ENCODE measurements around the gene ADGRB3.

Gene ADGRB3

DNA sequence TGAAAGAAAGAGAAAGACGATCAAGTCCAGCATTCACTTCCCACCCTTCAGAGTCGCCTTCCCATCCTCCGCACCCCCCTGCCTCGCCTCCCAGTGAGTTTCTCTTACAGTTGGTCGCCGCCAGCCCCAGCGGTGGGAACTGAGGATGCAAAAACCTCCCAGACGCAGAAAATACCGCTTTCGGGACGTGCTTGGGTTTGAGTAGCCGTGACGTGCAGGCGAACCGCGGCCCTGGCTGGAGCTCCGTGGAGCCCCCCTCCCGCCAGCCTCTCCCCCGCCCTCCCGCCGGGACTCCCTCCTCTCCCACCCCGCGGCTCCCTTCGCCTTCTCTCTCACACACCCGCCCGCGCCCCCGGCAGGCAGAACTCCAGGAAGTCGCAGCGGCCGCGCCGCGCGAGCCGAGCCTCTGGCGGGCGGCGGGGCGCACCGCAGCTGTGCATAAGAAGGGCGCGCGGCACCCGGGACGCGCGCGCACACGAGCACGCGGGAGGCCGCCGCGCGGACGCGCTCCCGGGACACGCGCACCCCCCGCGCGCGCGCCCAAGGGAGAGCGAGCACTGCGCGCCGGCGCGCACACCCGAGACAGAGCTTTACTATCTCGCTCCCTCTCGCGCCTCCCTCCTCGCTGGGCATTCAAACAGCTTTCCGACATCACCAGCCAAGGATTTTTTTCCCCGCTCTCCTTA lies at the start of gene ADGRB3:
Gene ADGRB3 (plus strand): TSS at position 557 of the 686 bp plus-strand sequence. CDS start 3,394 bp downstream, outside the sequence.
- peak; percentile 10 to 15 for DNase-seq (ENCODE audit: low read depth in 2 of 2)

DNA sequence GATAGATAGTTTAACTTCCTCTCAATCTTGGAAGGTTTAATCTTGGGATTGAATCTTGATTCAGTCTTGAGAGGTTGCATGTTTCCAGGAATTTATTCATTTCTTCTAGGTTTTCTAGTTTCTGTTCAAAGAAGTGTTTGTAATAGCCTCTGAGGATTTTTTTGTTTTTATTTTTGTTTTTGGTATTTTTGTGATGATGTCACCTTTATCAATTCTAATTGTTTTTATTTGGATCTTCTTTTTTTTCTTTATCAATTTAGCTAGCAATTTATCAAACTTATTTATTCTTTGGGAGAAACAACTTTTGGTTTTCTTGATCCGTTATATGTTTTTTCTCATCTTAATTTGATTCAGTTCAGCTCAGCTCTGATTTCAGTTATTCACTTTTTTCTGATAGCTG lies 41.5 kb upstream of the ADGRB3 start:
- no peak for DNase-seq (ENCODE audit: low read depth in 2 of 2)

DNA sequence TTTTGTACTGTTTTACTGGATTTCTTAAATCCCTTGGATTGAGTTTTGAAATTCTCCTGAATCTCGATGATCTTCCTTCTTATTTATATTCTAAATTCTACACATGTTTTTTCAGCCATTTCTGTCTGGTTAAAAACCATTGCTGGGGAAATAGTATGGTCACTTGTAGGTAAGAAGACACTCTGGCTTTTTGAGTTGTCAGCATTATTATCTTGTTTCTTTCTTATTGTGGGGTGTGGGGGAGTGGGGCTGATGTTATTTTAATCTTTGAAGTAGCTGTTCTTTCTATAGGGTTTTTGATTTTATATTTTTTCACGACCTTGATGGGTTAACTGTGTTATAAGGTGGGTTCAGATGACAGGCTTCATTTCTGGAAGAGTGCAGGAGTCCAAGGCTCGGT lies 37.4 kb upstream of the ADGRB3 start:
- no peak for DNase-seq (ENCODE audit: low read depth in 2 of 2)

DNA sequence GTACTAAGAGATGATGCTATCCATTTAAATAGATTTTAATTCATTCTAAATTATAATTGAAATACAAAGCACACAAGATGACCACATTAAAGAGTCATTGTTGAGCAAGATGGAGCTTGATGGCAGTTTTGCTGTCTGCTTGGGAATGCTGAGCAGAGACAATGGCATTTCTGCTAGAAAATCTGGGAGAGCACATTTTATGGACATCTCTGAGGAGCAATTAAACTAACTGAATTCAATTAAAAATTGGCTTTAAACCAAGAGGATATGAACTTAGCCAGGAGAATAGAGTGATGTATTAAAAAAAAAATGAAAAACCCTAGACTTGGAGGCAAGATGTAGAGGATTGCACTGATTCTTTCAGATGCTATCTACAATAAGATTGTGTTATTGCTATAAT lies 19.1 kb upstream of the ADGRB3 start:
- no peak for DNase-seq (ENCODE audit: low read depth in 2 of 2)

DNA sequence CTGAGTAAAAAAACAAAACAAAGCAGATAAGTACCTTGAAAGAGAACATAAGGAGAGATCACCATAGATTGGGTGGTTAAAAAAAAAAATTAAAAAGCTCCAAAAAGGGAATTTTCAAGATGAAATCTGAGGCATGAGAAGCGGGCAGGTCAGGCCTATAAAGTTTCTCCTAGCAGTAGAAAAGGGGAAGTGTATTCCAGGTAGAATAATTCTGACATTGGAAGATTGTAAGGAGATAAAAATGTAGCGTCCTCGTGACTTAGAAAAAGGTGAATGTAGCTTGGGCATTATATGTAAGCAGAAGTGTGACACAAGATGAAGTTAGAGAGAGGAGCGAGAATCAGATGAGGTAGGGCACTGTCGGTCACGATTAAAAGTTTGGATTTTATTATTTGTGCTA lies 9.1 kb upstream of the ADGRB3 start:
- no peak for DNase-seq (ENCODE audit: low read depth in 2 of 2)

DNA sequence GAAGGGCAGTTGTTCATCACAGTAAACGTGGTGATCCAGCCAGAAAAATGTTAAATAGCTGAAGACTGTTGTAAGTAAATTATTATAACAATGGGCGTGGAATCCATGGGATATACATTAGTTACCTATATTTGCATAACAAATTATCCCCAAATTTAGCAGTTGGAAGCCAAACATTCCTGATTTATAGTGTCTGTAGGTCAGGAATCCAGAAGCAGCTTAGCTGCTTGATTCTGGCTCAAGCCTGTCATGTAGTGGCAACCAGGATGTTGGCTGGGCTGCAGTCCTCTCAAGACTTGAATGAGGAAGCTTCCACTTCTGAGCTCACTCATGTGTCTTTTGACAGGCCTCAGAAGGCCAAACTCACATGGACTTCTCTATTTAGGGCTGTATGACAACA lies 6.9 kb upstream of the ADGRB3 start:
- no peak for DNase-seq (ENCODE audit: low read depth in 2 of 2)

DNA sequence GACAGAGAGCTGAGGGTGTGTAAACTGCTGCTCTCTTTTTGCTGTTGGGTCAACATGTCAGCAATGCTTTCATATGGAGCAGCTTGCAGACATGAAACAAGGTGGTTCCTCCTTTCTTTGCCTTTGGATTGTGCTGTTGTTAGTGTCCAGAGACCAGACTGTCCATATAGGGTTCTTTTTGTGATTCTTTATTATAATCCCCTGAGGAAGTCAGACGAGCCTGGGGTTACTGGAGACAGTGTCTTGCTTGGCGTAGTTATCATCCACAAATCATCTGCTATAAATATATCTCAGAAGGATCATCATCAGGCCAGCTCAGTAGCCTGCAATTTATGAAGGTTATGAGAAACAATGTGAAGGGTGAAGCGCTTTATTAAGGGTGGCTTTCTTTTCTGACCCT lies 2.3 kb upstream of the ADGRB3 start:
- DNase-seq (ENCODE audit: low read depth in 2 of 2): no peak

DNA sequence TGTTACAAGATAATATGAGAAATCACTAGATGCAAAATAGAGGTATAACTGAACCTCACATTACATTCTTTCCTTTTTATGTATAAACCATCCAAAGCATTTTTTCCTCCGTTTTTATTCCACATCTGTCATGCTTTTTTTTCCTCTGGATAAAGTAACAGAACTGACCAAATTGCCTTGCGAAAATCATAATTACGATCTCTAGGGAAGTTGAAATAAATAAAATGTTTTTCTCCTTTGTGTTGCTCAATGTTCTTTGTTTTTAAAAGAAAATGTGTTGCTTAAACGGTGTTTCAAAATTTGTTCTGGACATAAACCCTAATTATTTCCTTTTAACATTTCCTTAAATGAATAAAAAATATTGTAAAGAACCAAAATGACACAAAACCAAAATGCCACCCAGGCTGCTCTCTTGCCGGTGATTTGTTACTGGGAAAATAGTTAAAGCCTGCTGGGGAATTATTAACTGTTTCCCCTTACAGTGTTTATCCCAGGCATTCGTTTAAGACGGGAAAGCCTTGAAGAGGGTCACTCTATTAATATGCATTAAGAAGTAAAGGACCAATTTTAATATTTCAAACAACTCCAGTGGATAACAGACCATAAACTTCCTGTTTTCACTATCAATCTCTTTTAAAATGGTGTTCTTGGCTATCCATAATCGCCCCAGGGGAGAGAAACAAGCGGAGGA lies 1.7 kb upstream of the ADGRB3 start:
- no peak for DNase-seq (ENCODE audit: low read depth in 2 of 2)

DNA sequence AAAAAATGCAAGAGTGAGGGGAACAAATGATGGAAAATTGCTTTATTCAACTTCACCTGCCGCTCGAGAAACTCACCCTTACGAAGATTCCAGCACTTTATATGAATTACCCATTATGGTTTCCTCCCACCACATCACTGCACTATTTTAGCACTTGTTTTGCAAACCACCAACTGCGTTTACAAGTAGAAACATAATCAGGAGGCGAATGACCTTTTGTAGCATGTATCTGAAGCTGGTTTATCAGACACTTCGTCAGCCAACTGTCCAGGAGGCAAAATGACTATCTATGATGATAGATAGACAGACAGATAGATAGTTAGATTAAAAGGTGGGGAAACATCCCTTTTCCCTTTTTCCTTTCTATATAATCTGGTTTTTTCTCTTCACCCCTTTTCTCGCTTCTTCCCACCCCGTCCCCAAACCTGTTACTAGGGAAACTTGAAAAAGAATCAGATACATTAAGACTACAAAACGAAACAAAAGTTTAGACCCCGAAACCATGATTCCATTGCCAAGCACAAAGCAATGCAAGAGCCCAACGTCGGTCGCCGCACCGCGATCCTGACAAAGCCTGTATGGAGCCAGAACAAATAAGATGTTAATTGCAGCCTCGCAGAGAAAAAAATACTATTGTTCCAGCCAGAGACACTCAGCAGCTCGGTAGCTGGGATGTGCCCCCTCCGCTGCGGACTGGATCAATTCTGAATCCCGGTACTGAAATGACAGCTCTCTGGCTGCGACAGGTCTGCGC lies 933 bp upstream of the ADGRB3 start:
- DNase-seq (ENCODE audit: low read depth in 2 of 2): no peak

DNA sequence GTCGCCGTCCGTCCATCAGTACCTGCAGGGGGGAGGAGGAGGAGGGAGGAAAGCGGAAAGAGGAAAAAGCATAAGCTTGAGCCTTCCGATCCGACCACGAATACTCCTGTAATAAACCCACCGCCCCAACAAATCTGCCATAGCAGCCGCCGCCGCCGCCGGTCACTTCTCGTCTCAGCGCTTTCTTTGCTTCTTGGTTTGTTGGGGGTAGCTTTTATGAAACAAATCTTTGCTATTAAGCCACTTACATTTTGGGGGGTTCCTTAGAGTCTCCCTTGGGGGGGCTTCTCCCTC lies 277 bp downstream of the ADGRB3 start:
- no peak for DNase-seq (ENCODE audit: low read depth in 2 of 2)

DNA sequence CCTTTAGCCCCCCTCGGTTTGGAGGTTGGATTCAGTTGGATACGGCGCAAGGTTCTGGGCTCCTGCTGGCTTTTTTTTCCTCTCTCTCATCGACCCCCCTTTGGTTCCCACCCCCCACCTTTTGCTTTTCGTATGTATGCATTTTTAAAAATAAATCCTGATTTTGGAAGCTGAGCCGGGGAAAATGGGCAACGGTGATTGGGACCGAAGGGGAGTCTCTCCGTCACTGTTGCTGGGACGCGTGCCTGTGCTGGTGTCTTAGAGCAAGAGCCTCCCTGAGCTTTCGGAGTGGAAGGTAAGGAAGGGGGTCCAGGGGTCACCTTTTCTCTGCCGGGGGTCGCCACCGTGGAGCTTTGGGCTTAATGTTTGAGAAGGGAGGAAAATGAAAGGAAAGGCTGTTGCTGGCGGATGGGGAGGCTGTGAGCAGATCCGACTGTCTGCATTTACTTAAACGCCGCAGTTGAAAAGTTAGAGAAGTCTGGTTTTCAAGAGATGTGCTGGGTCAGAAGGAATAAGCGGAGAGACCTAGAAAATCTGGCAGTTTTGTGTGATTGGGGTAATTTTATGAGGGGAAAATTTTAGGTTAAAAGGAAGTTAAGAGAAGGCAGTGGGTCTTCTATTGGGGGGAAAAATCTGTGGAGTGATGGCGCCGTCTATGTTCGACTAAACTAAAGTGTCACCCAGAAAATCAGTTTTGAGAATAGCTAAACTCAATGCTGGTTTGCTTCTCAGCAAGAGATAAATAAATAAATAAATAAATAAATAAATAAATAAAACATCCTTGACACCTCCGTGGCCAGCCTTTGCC lies 828 bp downstream of the ADGRB3 start:
- DNase-seq (ENCODE audit: low read depth in 2 of 2): no peak

DNA sequence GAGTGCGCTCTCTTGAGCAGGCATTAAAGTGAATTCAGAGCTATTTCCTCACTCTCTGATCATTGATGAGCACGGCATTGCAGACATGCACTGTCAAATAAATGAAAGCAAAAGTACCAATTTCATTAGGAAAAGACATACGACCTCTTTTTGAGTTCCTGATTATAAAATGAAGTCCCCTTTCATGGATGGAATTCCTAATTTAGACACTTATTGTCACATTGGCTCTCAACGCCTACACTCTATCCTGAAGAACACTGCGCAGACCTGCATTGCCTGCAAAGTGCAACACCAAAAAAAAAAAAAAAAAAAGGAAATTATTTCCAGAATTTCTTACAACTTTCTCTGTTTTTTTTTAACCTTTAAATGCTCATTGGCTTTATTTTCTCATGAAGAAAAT lies 1.6 kb downstream of the ADGRB3 start:
- DNase-seq (ENCODE audit: low read depth in 2 of 2): no peak

DNA sequence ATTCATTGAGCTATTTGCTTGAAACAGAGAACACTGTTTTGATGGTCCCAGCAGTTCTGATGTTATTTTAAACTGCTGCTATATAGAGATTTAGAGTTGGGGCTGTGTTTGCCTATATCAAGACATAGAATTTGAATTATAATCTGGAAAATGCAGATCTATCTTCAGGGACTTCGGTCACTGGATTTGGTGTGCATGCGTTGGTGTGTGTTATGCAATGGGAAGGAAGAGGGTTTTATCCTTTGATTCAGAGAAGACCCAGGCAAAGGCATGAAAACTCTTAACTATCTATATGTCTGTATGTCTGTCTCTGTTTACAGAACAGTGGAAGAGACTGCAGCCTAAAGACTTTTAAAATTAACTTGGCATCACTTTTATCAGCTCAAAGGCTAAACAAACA lies 2.0 kb downstream of the ADGRB3 start:
- no peak for DNase-seq (ENCODE audit: low read depth in 2 of 2)

DNA sequence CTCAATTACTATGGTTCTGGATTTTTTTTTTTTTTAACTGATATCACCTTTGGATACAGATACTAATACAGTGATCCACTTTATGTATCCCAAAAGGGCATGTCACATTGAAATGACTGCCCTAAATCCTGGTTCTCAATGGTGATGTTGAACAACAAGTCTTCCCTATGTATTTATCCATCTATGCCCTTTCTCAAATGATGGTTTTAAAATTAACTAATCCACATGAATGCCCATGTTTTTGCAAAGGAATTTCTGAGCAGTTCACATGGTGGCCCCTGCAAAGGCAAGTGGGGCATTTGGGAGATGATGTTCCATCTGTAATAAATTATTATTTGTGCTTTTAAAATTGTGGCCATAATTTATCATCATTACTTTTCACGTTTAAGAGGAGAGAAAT lies 2.7 kb downstream of the ADGRB3 start:
- no peak for DNase-seq (ENCODE audit: low read depth in 2 of 2)

DNA sequence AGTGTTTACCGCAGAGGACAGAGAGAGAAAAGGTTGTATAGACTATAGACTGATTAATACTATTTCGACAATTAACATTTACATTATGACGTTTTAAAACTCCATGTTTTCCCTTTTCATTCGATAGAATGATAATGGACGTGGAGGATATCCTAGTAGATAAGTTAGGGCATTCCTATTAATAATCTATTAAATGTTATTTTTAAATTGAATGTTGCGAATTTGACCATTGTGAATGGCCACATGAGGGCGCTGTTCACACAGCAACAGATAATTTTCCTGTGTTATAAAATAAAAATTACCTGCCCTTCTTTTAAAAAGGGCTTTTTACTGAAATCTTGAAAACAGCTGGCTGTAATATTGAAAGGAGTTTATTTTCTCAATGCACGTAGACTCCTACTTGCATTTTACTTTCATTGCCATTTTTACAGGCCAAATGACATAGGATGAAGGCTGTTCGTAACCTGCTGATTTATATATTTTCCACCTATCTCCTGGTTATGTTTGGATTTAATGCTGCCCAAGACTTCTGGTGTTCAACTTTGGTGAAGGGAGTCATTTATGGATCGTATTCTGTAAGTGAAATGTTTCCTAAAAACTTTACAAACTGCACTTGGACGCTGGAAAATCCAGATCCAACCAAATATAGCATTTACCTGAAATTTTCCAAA lies 3.3 kb downstream of the ADGRB3 start:
- DNase-seq (ENCODE audit: low read depth in 2 of 2): no peak

DNA sequence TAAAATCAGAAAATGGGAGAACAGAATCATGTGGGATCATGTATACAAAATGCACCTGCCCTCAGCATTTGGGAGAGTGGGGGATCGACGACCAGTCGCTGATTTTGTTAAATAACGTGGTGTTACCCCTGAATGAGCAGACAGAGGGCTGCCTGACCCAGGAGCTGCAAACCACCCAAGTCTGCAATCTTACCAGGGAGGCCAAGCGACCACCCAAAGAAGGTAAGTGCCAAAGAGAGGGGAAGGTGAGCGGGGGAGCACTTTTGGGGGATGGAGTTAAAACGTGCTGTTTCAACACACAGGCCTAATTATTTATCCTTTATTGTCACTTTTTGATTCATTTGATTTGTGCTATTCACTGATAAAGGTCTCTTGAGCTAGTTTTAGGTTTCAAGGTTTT lies 4.1 kb downstream of the ADGRB3 start:
- no peak for DNase-seq (ENCODE audit: low read depth in 2 of 2)

DNA sequence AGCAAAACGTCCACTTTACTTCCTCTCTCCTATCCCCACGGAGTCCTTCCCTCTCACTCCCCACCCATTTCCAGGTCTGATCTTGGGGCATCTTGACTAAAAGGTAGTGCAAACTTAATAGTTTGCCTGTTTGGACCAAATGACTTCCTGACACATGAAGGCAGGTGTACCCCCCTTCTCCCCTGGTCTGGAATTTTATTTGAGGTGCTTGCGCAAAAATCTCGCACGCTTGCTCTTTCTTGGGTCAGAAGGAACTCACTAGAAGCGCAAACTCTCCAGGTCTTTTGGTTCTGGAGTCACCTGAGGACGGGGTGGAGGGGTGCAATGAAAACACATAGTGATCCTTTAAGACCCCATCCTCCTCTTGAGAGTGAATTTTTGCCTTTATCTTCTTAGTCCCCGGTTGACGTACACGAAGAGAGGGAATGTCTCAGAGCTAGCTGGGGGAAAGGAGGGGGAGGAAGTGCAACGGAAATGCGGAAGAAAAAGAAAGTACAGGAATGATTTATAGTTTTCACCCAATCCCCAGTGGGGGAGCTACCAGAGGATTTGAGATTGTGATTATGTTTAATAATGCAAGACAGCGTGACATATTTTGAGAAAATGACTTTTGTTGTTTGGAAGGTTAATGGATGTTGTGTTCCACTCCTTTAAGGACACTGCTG lies 4.9 kb downstream of the ADGRB3 start:
- no peak for DNase-seq (ENCODE audit: low read depth in 2 of 2)

DNA sequence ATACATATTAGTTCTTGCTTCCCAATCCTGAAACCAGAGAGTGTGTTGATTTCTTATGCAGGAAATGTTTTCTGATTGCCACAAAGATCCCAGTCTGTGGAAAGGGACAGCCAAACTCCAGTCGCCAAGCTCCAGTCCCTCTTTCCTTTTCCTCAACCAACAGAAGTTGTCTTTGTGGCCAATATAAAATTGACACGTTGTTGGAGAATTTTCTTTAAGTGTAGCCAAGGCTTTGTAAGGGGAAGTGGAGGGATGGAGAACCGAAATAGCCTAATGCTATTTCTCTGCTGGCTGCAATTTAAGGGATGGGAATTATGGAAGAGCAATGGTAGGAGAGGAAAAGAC lies 5.4 kb downstream of the ADGRB3 start:
- no peak for DNase-seq (ENCODE audit: low read depth in 2 of 2)

DNA sequence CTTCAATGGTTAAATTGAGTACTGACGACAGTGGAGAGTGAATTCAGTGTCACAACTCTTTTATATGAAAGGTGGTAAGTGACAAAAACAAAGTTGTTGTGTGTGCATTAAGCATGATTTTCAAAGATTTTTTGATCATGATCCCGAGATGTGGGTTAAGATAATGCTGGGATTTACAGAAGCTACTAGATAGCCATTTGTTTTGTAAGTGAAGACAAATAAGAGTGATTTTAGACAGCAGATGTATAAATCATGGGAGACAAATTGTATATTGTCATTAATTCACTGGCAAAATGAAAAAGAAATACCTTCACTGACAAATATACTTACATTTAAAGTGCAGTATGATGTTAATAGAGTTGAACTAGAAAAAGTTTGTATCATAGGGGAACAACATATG lies 6.1 kb downstream of the ADGRB3 start:
- no peak for DNase-seq (ENCODE audit: low read depth in 2 of 2)

DNA sequence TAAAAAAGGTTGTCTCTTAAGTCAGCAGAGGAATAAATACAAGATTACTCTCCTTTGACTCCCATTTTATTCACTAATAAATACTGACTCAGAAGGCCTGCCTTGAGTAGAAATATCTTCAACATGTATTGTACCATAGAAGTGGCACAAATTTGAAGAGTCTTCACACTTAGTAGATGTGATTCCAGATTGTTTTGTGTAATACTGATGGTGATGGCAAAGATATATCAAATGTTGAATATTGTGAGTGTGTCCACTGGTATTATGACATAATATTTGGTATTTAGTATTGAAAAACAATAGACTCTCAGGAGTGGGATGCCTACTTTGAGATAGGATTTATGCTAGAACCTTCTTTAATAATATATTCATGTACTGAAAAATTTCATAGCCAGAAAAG lies 7.0 kb downstream of the ADGRB3 start:
- no peak for DNase-seq (ENCODE audit: low read depth in 2 of 2)

DNA sequence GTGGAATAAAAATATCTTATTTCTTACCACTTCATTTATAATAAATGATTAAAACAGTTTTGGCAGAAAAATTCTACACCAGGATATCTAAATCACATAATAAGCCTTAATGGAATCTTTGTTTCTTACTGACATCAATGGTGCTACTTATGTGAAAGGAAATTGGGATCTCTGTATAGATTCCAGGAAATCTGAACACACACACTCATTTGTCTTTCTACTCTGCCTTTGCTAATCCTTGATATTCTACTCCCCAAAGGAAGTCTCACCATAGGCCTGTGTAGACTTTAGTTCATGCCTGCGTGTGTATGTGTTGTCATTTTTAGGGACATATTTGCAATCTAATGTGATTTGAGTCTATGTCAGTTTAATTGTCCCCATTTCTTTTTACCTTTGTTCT lies 7.9 kb downstream of the ADGRB3 start:
- DNase-seq (ENCODE audit: low read depth in 2 of 2): no peak

Data from stimulated activated CD8-positive, alpha-beta memory T cell treated with anti-CD3 and anti-CD28 coated beads, Interleukin-2, amount 100 ng/mL, for 48 hours (primary cell).